Lower leg skin (tissue), 4 donors: ENCODE data around the gene KIR2DL3. TPM values are rescaled to one million over a fixed set of nuclear protein-coding genes. Genes with fewer than 3 reads are reported as not detected.
"Not testable (repeated sequence)": the region's sequence is repeated elsewhere in the genome, so short reads cannot be mapped to it uniquely, and the experiment has no call there.

Source experiments
- DNase-seq, 2 donors: peaks; one replicate each; pipeline ENCODE4 v3.0.0-alpha.2; 2019; ENCODE audit warnings: low spot score in 2 of 2
- H3K4me3 ChIP-seq: fragments of 200-600 bp; sonication (generic); 2 replicates; pipeline ENCODE4 v1.5.1; 2017; ENCODE audit warnings: mild to moderate bottlenecking, low read depth; ENCODE audit not compliant: poor library complexity, severe bottlenecking
- POLR2A ChIP-seq, 2 donors: fragments of 450-650 bp; IDR thresholded peaks; one replicate each; pipeline ENCODE4 v1.6.1; 2016 to 2017; ENCODE audit warnings: antibody characterized with exemption in 2 of 2, mild to moderate bottlenecking in 1 of 2, moderate library complexity in 1 of 2
- WGBS, 2 donors: methylation state at CpG; one replicate each; pipeline ENCODE4 v1.1.5; 2018; 5-methylcytosine and 5-hydroxymethylcytosine counted together
- intact Hi-C: fragments of 100-400 bp; cut with DNase I; formaldehyde crosslinking; loops from one replicate; pipeline ENCODE4 v1.15.0; 2023; ENCODE audit warnings: low total_unique reads
- total RNA-seq, 4 donors: library from RNA; depleted of rRNA; stranded (reverse); fragments of >200 nt; gene quantifications; one replicate each; pipeline ENCODE4 v1.1.0, GENCODE V29; 2016
- TF ChIP-seq, protein P1 (sequence below), 3 donors: fragments of 450-650 bp; IDR thresholded peaks; one replicate each; pipeline ENCODE4 v1.5.1; 2016; ENCODE audit warnings: antibody characterized with exemption in 3 of 3, mild to moderate bottlenecking in 3 of 3, moderate library complexity in 2 of 3

KIR2DL3 gene
- total RNA-seq, 4 donors from 2014 or later, result not detected

DNA sequence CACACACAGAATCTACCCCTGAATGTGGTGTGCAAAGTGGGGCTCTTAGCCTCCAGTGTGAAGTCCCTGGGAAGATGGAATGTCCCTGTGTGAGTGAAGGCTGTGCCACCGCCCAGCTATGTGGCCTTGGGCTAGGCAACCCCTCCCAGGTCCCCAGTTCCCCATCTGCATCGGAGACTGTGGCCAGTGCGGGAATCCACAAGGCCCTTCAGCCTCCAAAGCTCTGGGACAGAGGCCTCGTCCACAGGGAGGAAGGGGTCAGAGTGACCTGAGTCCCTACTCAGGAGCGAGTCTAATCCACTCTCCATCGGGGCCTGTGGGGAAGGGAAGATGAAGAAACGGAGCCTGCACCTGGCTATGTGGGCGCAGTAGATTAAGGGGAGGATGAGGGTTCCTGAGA lies 33.4 kb upstream of the KIR2DL3 start:
- no peak overlapping the region for H3K4me3 ChIP-seq
- whole genome bisulfite sequencing, 2 donors, result 75 to 77% methylated on average over 8 of the region's 8 CpGs
- intact Hi-C loops, result no loop called here
- no peak for TF ChIP-seq POLR2A (IDR thresholded peaks at IDR 0.05)
- TF ChIP-seq, protein P1, sequence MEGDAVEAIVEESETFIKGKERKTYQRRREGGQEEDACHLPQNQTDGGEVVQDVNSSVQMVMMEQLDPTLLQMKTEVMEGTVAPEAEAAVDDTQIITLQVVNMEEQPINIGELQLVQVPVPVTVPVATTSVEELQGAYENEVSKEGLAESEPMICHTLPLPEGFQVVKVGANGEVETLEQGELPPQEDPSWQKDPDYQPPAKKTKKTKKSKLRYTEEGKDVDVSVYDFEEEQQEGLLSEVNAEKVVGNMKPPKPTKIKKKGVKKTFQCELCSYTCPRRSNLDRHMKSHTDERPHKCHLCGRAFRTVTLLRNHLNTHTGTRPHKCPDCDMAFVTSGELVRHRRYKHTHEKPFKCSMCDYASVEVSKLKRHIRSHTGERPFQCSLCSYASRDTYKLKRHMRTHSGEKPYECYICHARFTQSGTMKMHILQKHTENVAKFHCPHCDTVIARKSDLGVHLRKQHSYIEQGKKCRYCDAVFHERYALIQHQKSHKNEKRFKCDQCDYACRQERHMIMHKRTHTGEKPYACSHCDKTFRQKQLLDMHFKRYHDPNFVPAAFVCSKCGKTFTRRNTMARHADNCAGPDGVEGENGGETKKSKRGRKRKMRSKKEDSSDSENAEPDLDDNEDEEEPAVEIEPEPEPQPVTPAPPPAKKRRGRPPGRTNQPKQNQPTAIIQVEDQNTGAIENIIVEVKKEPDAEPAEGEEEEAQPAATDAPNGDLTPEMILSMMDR (IDR thresholded peaks at IDR 0.05), result no peak
- no peak for DNase-seq

DNA sequence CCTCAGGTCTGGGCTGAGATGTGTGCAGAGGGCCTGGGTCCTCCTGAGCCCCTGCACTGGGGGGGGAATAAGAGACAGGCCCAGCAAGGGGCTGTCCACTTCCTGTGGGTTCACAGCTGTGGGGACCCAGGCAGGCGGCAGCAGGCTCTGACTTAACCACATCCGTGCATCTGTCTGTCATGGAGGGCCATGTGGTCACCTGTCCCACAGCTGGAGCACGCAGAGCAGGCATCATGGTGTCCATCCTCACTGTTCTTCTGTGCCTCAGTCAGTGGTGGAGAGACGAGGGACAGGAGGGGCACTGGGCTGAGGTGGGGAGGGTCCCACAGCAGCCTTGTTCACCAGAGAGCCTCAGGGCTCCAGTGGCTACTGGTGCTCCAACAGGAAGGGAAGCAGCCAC lies 30.4 kb upstream of the KIR2DL3 start:
- DNase-seq, result no peak
- TF ChIP-seq, protein P1 (IDR thresholded peaks at IDR 0.05), result no peak
- TF ChIP-seq POLR2A (IDR thresholded peaks at IDR 0.05), result no peak
- no peak overlapping the region for H3K4me3 ChIP-seq
- intact Hi-C loops, result no loop called here
- WGBS, 2 donors, result 65 to 87% methylated on average over 3 to 4 of the region's 4 CpGs

DNA sequence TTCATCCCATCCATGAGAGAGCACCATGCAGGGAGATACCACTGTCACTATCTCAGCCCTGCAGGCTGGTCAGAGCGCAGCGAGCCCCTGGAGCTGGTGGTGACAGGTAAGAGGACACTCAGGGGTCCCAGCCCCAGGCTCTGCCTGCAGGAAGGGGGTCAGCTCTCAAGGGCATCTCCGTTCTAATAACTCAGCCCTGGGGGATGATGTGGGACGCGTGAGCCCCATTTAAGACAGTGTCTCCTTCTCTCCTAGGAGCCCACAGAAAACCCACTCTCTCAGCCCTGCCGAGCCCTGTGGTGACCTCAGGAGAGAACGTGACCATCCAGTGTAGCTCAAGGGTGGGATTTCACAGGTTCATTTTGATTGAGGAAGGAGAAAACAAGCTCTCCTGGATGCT lies 29.5 kb upstream of the KIR2DL3 start:
- intact Hi-C loops, result no loop called here
- H3K4me3 ChIP-seq, result no peak overlapping the region
- 81 to 90% methylated on average over 7 of the region's 7 CpGs for WGBS, 2 donors
- no peak for DNase-seq
- TF ChIP-seq POLR2A (IDR thresholded peaks at IDR 0.05), result no peak
- TF ChIP-seq, protein P1 (IDR thresholded peaks at IDR 0.05), result no peak

DNA sequence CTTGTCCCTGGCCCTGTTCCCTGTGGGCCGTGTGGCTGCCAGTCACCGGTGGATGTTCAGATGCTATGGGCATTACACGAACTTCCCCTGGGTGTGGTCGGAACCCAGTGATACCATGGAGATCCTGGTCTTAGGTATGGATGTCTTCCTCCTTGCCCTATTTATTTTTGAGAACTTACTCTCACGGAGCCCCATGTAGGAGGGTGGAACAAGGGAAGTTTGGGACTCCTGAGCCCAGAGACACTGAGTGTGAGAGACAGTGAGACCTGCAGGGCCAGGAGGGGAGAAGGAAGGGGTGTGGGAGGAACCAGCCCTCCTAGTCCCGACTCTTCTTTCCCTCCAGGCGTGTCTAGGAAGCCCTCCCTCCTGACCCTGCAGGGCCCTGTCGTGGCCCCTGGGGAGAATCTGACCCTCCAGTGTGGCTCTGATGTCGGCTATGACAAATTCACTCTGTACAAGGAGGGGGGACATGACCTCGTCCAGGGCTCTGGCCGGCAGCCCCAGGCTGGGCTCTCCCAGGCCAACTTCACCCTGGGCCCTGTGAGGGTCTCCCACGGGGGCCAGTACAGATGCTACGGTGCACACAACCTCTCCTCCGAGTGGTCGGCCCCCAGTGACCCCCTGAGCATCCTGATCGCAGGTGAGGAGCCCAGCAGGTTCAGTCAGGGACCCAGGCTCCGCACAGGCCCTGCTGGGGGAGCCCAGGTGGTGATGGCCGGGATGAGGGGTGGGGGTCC lies 28.9 kb upstream of the KIR2DL3 start:
- DNase-seq, result no peak
- 58 to 71% methylated on average over 12 to 17 of the region's 18 CpGs for WGBS, 2 donors
- no peak for TF ChIP-seq POLR2A (IDR thresholded peaks at IDR 0.05)
- TF ChIP-seq, protein P1 (IDR thresholded peaks at IDR 0.05), result no peak
- no peak overlapping the region for H3K4me3 ChIP-seq
- intact Hi-C loops, result no loop called here

DNA sequence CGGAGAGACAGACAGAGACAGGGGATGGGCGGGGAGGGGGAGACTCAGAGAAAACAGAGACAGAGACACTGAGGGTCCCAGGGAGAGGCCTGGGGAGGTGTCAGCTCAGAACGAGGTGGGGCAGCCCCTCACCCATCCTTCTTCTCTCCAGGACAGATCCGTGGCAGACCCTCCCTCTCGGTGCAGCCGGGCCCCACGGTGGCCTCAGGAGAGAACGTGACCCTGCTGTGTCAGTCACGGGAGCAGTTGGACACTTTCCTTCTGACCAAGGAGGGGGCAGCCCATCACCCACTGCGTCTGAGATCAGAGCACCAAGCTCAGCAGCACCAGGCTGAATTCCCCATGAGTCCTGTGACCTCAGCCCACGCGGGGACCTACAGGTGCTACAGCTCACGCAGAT lies 28.4 kb upstream of the KIR2DL3 start:
- WGBS, 2 donors, result 51 to 59% methylated on average over 11 to 12 of the region's 13 CpGs
- intact Hi-C loops, DNase-seq, H3K4me3 ChIP-seq: not testable (repeated sequence)

DNA sequence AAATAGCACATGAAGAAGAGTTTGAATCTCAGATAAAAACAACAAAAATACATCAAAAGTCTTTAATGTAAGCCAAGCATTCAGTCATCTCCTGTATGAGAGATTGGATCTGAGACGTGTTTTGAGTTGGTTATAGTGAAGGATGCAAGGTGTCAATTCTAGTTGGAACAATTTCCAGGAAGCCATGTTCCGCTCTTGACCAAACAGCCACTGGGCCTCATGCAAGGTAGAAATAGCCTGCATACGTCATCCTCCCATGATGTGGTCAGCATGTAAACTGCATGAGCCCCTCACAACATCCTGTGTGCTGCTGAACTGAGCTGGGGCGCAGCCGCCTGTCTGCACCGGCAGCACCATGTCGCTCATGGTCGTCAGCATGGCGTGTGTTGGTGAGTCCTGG lies 14.2 kb upstream of the KIR2DL3 start, which contains the start of gene KIR3DL3:
Gene KIR3DL3, plus strand, starts transcription at position 301 of the 400 bp plus-strand sequence. Its CDS starts 55 bp downstream, at position 356.
- intact Hi-C loops, result no loop called here
- H3K4me3 ChIP-seq, result no peak within 1 kb of the TSS
- WGBS, 2 donors, result 85 to 87% methylated on average over 9 of the region's 9 CpGs

More for the DNA sequence above, 14.2 kb upstream of the KIR2DL3 start, which contains the start of gene KIR3DL3:
- TF ChIP-seq, protein P1 (IDR thresholded peaks at IDR 0.05), result no peak
- TF ChIP-seq POLR2A (IDR thresholded peaks at IDR 0.05), result no peak
- DNase-seq, result no peak
